Kidney (tissue), 14 donors: ENCODE data around the gene MKRN1. TPM values are rescaled to one million over a fixed set of nuclear protein-coding genes. Genes with fewer than 3 reads are reported as not detected.

ENCODE experiments used
- DNase-seq, 5 donors: peaks; one replicate each; pipeline ENCODE4 v3.0.0-alpha.2; 2013 to 2020
- FAIRE-seq: peaks from 2 replicates; lab custom pipeline; 2012; peaks lifted over from hg19 to GRCh38; lab: Jason Lieb, UNC
- H3K27ac ChIP-seq, 2 donors: one replicate each; pipeline ENCODE4 v1.7.0; 2013; ENCODE audit warnings: low read depth in 2 of 2, low read length in 2 of 2, inconsistent platforms in 1 of 2
- H3K27me3 ChIP-seq: one replicate; pipeline ENCODE4 v1.7.1; 2013; ENCODE audit warnings: low read length, inconsistent platforms; ENCODE audit not compliant: control insufficient read depth, insufficient read depth
- H3K36me3 ChIP-seq, 3 donors: one replicate each; pipeline versions ENCODE4 v1.7.0 to v1.7.1; 2013; ENCODE audit warnings: low read length in 3 of 3, control low read depth in 1 of 3, inconsistent platforms in 1 of 3; ENCODE audit not compliant: insufficient read depth in 3 of 3, control insufficient read depth in 2 of 3
- H3K4me1 ChIP-seq, 3 donors: one replicate each; pipeline versions ENCODE4 v1.7.0 to v1.7.1; 2013; ENCODE audit warnings: low read length in 3 of 3, inconsistent platforms in 1 of 3, low read depth in 1 of 3; ENCODE audit not compliant: control insufficient read depth in 2 of 3, insufficient read depth in 2 of 3
- H3K4me3 ChIP-seq, 3 donors: one replicate each; pipeline versions ENCODE4 v1.7.0 to v1.8.1; 2013; ENCODE audit warnings: low read length in 3 of 3, control low read depth in 1 of 3, inconsistent platforms in 1 of 3
- H3K9ac ChIP-seq, 3 donors: one replicate each; pipeline versions ENCODE4 v1.7.0 to v1.7.1; 2013; ENCODE audit warnings: low read length in 3 of 3, control low read depth in 1 of 3, inconsistent platforms in 1 of 3
- H3K9me3 ChIP-seq, 3 donors: one replicate each; pipeline versions ENCODE4 v1.7.0 to v1.7.1; 2013; ENCODE audit warnings: low read length in 3 of 3, control low read depth in 1 of 3, inconsistent platforms in 1 of 3; ENCODE audit not compliant: control insufficient read depth in 2 of 3, insufficient read depth in 1 of 3
- intact Hi-C: fragments of 100-400 bp; cut with DNase I; formaldehyde crosslinking; loops from one replicate; pipeline ENCODE4 v1.11.1; 2022
- polyA plus RNA-seq: library from polyadenylated mRNA; stranded (reverse); fragments of 350-450 nt; fragmentation: Illumina TruSeq; extraction: RNeasy Lipid Tissue Mini Kit (QIAGEN cat#74804); gene quantifications from one replicate; pipeline ENCODE4 v1.2.3, GENCODE V29; 2014; ENCODE audit warnings: low read depth, low replicate concordance; ENCODE audit not compliant: insufficient read depth
- total RNA-seq: library from RNA; stranded (reverse); fragmentation: NEBNext Ultra II Directional; extraction: Animal tissue kit (Norgen Biotek cat#: 25700); gene quantifications from one replicate; pipeline ENCODE4 v1.2.1, GENCODE V29; 2021
- TF ChIP-seq, protein P1 (sequence below): IDR thresholded peaks from 3 replicates; pipeline ENCODE4 v1.5.1; 2012; ENCODE audit warnings: mild to moderate bottlenecking, moderate library complexity, borderline replicate concordance; ENCODE audit not compliant: insufficient read depth; ENCODE audit errors: extremely low read depth
- donor health status: control.
- donor health status: control.
- donor health status: control.
- donor health status: control.
- donor health status: control.
- donor health status: DM: yes; HTN: yes; CAD: no.
- donor health status: Normal renal cell carcinoma (clear cell type).

The MKRN1 gene
- total and polyA plus RNA-seq, 2 donors from 2014 or later, result 48.8 to 106 TPM

DNA sequence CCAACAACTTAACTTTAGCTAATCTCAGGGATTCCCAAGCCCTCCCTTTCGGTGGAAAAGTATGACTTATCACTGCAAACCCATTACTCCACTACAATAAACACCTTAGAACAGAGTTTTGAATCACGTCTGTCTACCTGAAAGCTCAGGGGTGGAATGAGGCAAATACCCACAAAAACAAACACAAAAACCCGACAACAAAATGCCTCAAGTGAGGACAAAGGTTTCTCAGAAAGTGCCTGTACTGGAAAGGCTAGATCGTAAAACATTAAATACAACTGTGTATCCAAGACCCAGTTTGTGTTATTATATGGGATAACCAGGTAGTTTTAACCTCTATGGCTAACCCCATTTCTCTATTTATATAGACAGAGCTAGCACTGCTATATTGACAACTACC lies 26.0 kb downstream of the MKRN1 start:
- H3K27me3 ChIP-seq, result no peaks in the 10 kb centered on the region
- FAIRE-seq (no peak), DNase-seq (no peak)
- TF ChIP-seq, protein P1, sequence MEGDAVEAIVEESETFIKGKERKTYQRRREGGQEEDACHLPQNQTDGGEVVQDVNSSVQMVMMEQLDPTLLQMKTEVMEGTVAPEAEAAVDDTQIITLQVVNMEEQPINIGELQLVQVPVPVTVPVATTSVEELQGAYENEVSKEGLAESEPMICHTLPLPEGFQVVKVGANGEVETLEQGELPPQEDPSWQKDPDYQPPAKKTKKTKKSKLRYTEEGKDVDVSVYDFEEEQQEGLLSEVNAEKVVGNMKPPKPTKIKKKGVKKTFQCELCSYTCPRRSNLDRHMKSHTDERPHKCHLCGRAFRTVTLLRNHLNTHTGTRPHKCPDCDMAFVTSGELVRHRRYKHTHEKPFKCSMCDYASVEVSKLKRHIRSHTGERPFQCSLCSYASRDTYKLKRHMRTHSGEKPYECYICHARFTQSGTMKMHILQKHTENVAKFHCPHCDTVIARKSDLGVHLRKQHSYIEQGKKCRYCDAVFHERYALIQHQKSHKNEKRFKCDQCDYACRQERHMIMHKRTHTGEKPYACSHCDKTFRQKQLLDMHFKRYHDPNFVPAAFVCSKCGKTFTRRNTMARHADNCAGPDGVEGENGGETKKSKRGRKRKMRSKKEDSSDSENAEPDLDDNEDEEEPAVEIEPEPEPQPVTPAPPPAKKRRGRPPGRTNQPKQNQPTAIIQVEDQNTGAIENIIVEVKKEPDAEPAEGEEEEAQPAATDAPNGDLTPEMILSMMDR, result no peak
- intact Hi-C loops, result no loop called here
- H3K36me3 ChIP-seq, result peaks cover 6 to 26% (median 16%) of the 10 kb centered on the region in 3 donors
- no peak overlapping the region for H3K27ac ChIP-seq
- peaks cover 0 to 4% (median 0%) of the 10 kb centered on the region in 3 donors for H3K4me1 ChIP-seq
- no peak overlapping the region for H3K9ac ChIP-seq
- H3K4me3 ChIP-seq, result no peak overlapping the region
- H3K9me3 ChIP-seq, result no peaks in the 10 kb centered on the region

DNA sequence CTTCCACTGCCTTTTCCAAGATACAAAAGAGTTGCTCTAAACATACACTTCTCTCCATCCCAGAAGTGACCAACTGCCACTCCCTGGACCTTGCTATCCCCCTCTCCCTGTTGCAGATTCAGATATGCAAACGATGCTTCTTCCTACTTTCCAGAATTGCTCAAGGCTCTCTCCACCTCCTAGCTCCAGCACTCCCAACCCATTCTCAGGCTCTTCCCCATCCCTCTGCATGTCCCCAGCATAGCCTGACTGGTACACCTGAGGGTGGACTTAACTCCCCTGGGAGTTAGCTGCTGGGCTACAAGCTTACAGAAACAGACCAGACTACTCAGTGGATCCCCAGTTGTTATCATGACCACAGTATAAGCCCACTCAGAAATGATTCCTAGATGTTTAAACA lies 27.6 kb downstream of the MKRN1 start:
- no peaks in the 10 kb centered on the region for H3K27me3 ChIP-seq
- DNase-seq (no peak), FAIRE-seq (no peak)
- H3K27ac ChIP-seq, result no peak overlapping the region
- no peak overlapping the region for H3K9ac ChIP-seq
- no peak overlapping the region for H3K4me3 ChIP-seq
- H3K9me3 ChIP-seq, result no peaks in the 10 kb centered on the region
- H3K4me1 ChIP-seq, result peaks cover 0 to 4% (median 0%) of the 10 kb centered on the region in 3 donors
- peaks cover 6 to 21% (median 14%) of the 10 kb centered on the region in 3 donors for H3K36me3 ChIP-seq
- intact Hi-C loops, result no loop called here
- TF ChIP-seq, protein P1, result no peak

DNA sequence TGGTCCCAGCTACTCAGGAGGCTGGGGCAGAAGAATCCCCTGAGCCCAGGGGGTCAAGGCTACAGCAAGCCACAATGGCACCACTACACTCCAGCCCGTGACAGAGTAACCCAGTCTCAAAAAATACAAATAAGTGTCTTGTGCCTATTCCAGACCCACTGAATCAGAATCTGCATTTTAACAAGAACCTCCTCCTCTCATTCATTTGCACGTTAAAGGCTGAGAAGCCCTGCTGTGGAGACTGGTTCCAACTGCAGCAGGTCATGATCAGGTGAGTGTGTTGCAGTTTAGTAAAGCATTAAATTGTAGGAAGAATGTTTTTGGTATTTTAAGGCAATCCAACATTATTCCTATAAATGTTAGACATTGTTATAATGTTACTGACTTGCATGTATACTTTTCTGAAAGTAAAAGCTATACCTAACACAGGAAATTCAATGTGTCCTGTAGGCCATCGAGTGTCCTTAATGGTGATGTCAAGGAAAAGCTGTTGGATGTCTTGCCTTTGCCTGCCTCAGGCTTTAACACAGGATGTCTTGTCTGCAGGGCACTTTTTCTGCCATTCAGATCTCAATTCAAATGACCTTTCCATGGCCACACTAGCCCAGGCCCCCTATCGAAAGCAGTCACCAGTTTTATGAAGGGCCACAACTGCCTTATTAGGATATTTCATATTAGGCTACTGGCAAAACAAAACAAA lies 30.4 kb downstream of the MKRN1 start:
- intact Hi-C loops, result no loop called here
- H3K4me3 ChIP-seq, result no peak overlapping the region
- TF ChIP-seq, protein P1, result no peak
- no peak overlapping the region for H3K27ac ChIP-seq
- no peaks in the 10 kb centered on the region for H3K27me3 ChIP-seq
- no peaks in the 10 kb centered on the region for H3K9me3 ChIP-seq
- no peak overlapping the region for H3K9ac ChIP-seq
- peaks cover 0 to 4% (median 4%) of the 10 kb centered on the region in 3 donors for H3K36me3 ChIP-seq
- DNase-seq (no peak), FAIRE-seq (no peak)
- no peaks in the 10 kb centered on the region for H3K4me1 ChIP-seq
